Spleen (tissue), 7 donors: ENCODE results near the gene NIPBL.

ENCODE experiments used
- POLR2A ChIP-seq, 3 donors: fragments of 450-650 bp; IDR thresholded peaks; one replicate each; pipeline ENCODE4 v1.5.1; 2017; ENCODE audit warnings: antibody characterized with exemption in 3 of 3, mild to moderate bottlenecking in 1 of 3
- POLR2AphosphoS5 ChIP-seq, 3 donors: sonication (generic); formaldehyde crosslinking; IDR thresholded peaks; one replicate each; pipeline ENCODE4 v1.5.1; 2017; ENCODE audit warnings: antibody characterized with exemption in 3 of 3
- TF ChIP-seq, protein P1 (sequence below), 11 experiments: fragments of 200-600 bp in 7 of 11; fragments of 450-650 bp in 4 of 11; sonication (generic) in 4 of 11; IDR thresholded peaks in 8 of 11; conservative IDR thresholded peaks in 3 of 11; 1 replicate in 7 of 11; 2 replicates in 4 of 11; pipeline versions ENCODE4 v1.4.0 to v1.8.0; 2016 to 2021; ENCODE audit warnings: antibody characterized with exemption in 11 of 11, inconsistent platforms in 4 of 11, mild to moderate bottlenecking in 1 of 11
- donor health status: DM: no; HTN: no; CAD: no; lungs with moderate emphysema.
- donor health status: DM: no; HTN: no; CAD: no.
- donor health status: DM: no; HTN: no; CAD: no.

DNA sequence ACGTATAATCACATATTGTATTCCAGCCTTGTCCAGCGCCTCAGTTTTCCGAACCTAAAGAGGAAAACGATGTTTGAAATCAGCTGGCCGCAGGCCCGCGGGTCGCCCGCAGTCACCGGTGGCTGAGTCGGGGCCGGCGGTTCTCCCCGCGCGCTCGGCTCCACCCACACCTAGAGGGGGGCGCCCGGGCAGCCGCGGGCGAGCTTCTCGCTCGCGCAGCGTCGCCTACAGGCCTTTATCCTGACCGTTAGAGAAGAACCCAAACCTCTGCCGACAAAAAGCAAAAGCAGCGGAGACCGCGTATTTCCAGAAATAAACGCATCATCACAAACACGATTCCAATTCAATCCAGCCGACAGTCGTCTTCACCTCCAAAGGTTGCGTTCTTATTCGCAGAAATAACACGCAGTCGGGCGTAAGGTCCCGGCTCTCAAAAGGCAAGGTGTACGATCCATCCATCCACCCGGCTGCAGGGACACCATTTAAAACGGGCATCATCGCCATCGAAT, 725 bp upstream of the NIPBL start:
- TF ChIP-seq POLR2A (IDR thresholded peaks at IDR 0.05) (peak in 1 of 3 donors; percentile 35), POLR2AphosphoS5 (IDR thresholded peaks at IDR 0.05) (peak; percentile 63 to 79 (median 68))
- TF ChIP-seq, protein P1, sequence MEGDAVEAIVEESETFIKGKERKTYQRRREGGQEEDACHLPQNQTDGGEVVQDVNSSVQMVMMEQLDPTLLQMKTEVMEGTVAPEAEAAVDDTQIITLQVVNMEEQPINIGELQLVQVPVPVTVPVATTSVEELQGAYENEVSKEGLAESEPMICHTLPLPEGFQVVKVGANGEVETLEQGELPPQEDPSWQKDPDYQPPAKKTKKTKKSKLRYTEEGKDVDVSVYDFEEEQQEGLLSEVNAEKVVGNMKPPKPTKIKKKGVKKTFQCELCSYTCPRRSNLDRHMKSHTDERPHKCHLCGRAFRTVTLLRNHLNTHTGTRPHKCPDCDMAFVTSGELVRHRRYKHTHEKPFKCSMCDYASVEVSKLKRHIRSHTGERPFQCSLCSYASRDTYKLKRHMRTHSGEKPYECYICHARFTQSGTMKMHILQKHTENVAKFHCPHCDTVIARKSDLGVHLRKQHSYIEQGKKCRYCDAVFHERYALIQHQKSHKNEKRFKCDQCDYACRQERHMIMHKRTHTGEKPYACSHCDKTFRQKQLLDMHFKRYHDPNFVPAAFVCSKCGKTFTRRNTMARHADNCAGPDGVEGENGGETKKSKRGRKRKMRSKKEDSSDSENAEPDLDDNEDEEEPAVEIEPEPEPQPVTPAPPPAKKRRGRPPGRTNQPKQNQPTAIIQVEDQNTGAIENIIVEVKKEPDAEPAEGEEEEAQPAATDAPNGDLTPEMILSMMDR (IDR thresholded peaks at IDR 0.05 in 8 of 11, conservative IDR thresholded peaks at IDR 0.05 in 3 of 11): peak; percentile 14 to 65 (median 47)
